ENCODE results near the gene ZFX. TPM values are rescaled to one million over a fixed set of nuclear protein-coding genes. Genes with fewer than 3 reads are reported as not detected.

The ZFX gene
- total RNA-seq, 1 experiment from 2014 or later: 63.9 TPM

DNA sequence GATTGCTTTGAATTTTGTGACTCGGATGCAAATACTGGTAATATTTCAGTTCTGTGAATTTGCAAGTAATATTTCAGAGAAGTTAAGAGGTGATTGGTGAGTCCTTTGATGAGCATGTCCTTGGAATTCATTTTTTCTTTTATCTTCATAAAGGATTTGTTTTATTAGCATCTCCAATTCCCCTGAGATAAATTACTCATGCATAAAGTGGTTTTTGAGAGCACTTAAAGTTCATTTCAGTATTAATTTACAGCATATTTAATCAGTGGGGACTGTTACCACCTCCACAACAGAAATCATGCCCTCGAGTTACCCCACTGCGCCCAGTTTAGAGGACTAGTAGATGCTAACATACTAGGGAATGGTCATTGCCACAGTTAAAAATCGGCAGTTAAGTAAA lies 65.0 kb downstream of the ZFX start:
- Histone ChIP-seq H3K27ac (ENCODE audit: low read depth, low read length, poor library complexity, severe bottlenecking) (no peak overlapping the region), H3K4me3 (ENCODE audit: low read depth, low read length, poor library complexity, severe bottlenecking) (no peak overlapping the region), H3K4me1 (ENCODE audit: insufficient read depth, low read length, poor library complexity, severe bottlenecking) (peaks cover 4% of the 10 kb centered on the region), H3K9me3 (ENCODE audit: low read depth, low read length, poor library complexity, severe bottlenecking) (no peaks in the 10 kb centered on the region), H3K36me3 (ENCODE audit: insufficient read depth, low read length, poor library complexity, severe bottlenecking) (peaks cover 30% of the 10 kb centered on the region), H3K27me3 (replicated peaks; ENCODE audit: insufficient read depth, low read depth, low read length, poor library complexity) (no peaks in the 10 kb centered on the region)
- CTCF ChIA-PET: no interaction called here
- POLR2A ChIA-PET (ENCODE audit: low non-redundant PET): no interaction called here
- intact Hi-C loops (cut with micrococcal nuclease; ENCODE audit: unreplicated experiment): no loop called here
- TF ChIP-seq, protein P1, sequence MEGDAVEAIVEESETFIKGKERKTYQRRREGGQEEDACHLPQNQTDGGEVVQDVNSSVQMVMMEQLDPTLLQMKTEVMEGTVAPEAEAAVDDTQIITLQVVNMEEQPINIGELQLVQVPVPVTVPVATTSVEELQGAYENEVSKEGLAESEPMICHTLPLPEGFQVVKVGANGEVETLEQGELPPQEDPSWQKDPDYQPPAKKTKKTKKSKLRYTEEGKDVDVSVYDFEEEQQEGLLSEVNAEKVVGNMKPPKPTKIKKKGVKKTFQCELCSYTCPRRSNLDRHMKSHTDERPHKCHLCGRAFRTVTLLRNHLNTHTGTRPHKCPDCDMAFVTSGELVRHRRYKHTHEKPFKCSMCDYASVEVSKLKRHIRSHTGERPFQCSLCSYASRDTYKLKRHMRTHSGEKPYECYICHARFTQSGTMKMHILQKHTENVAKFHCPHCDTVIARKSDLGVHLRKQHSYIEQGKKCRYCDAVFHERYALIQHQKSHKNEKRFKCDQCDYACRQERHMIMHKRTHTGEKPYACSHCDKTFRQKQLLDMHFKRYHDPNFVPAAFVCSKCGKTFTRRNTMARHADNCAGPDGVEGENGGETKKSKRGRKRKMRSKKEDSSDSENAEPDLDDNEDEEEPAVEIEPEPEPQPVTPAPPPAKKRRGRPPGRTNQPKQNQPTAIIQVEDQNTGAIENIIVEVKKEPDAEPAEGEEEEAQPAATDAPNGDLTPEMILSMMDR (conservative IDR thresholded peaks at IDR 0.05; ENCODE audit: low read depth, low read length): no peak
- TF ChIP-seq EZH2 (IDR thresholded peaks at IDR 0.05; ENCODE audit: borderline replicate concordance, low read depth, low read length, poor library complexity, severe bottlenecking): no peak
- no TSS peak for BruUV-seq (replicated peaks)
- no peak for DNase-seq (ENCODE audit: low spot score)

DNA sequence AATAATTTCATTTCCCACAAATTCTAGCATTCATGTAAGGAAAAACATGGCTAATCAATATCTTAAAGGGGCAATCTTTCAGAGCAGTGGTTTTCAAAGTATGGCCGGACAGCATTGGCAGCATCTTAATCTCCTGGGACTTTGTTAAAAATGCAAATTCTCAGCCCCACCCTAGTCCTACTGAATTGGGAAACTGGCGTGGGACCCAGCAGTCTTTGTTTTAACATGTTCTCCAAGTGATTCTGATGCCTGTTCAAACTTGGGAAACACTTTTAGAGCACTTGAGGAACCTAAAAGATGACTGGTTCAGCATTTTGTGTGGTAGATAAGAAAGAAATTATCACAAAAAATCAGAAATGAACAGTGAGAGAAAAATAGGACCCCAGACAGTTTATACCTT lies 65.7 kb downstream of the ZFX start:
- Histone ChIP-seq H3K4me3 (ENCODE audit: low read depth, low read length, poor library complexity, severe bottlenecking) (no peak overlapping the region), H3K9me3 (ENCODE audit: low read depth, low read length, poor library complexity, severe bottlenecking) (no peaks in the 10 kb centered on the region), H3K27ac (ENCODE audit: low read depth, low read length, poor library complexity, severe bottlenecking) (no peak overlapping the region), H3K36me3 (ENCODE audit: insufficient read depth, low read length, poor library complexity, severe bottlenecking) (peaks cover 23% of the 10 kb centered on the region), H3K4me1 (ENCODE audit: insufficient read depth, low read length, poor library complexity, severe bottlenecking) (peaks cover 4% of the 10 kb centered on the region), H3K27me3 (replicated peaks; ENCODE audit: insufficient read depth, low read depth, low read length, poor library complexity) (no peaks in the 10 kb centered on the region)
- no TSS peak for BruUV-seq (replicated peaks)
- ChIA-PET POLR2A (ENCODE audit: low non-redundant PET) (no interaction called here), CTCF (no interaction called here)
- intact Hi-C loops (cut with micrococcal nuclease; ENCODE audit: unreplicated experiment): no loop called here
- DNase-seq (ENCODE audit: low spot score): no peak
- no peak for TF ChIP-seq EZH2 (IDR thresholded peaks at IDR 0.05; ENCODE audit: borderline replicate concordance, low read depth, low read length, poor library complexity, severe bottlenecking)
- TF ChIP-seq, protein P1 (conservative IDR thresholded peaks at IDR 0.05; ENCODE audit: low read depth, low read length): no peak

DNA sequence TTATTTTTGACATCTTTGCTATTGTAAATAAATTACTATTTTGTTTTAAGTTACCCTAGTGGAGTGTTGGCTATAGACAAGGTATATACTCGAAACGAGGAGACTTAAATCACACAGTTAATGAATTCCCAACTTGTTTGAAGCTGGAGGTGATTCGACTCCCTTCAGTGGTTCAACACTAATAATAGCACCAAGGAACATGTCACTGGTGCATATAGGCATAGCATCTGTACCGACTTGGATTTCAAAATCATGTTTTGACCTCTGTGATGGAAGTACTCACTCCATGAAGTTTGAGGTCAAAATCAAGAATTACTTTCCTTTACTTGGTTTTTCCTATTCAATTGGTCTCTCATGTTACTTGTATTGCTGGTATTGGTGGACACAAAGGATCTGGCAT lies 66.5 kb downstream of the ZFX start:
- no TSS peak for BruUV-seq (replicated peaks)
- CTCF ChIA-PET: no interaction called here
- Histone ChIP-seq H3K4me1 (ENCODE audit: insufficient read depth, low read length, poor library complexity, severe bottlenecking) (peaks cover 4% of the 10 kb centered on the region), H3K36me3 (ENCODE audit: insufficient read depth, low read length, poor library complexity, severe bottlenecking) (peaks cover 16% of the 10 kb centered on the region), H3K4me3 (ENCODE audit: low read depth, low read length, poor library complexity, severe bottlenecking) (no peak overlapping the region), H3K9me3 (ENCODE audit: low read depth, low read length, poor library complexity, severe bottlenecking) (no peaks in the 10 kb centered on the region), H3K27me3 (replicated peaks; ENCODE audit: insufficient read depth, low read depth, low read length, poor library complexity) (no peaks in the 10 kb centered on the region), H3K27ac (ENCODE audit: low read depth, low read length, poor library complexity, severe bottlenecking) (no peak overlapping the region)
- TF ChIP-seq EZH2 (IDR thresholded peaks at IDR 0.05; ENCODE audit: borderline replicate concordance, low read depth, low read length, poor library complexity, severe bottlenecking): no peak
- TF ChIP-seq, protein P1 (conservative IDR thresholded peaks at IDR 0.05; ENCODE audit: low read depth, low read length): no peak
- intact Hi-C loops (cut with micrococcal nuclease; ENCODE audit: unreplicated experiment): no loop called here
- DNase-seq (ENCODE audit: low spot score): no peak
- POLR2A ChIA-PET (ENCODE audit: low non-redundant PET): no interaction called here
